H1 (cell line): ENCODE measurements around the gene TEK. TPM values are rescaled to one million over a fixed set of nuclear protein-coding genes. Genes with fewer than 3 reads are reported as not detected.

ENCODE experiments used
- CTCF ChIA-PET: fragments of 300-600 bp; sonication (Branson Sonifier 250); formaldehyde crosslinking; loops from one replicate; lab custom pipeline; 2021; ENCODE audit not compliant: partially characterized antibody; lab: Charles Lee
- POLR2A ChIA-PET: fragments of 300-600 bp; sonication (Branson Sonifier 250); formaldehyde crosslinking; loops from one replicate; lab custom pipeline; 2021; ENCODE audit warnings: inconsistent platforms; ENCODE audit not compliant: partially characterized antibody; lab: Charles Lee
- DNase-seq, 2 experiments: peaks; one replicate each; pipeline versions ENCODE4 v3.0.0 to v3.0.0-alpha.2; 2010 to 2022; ENCODE audit warnings: low spot score in 2 of 2, low read depth in 1 of 2, mixed read lengths in 1 of 2
- FAIRE-seq: peaks from 2 replicates; lab custom pipeline; 2011; peaks lifted over from hg19 to GRCh38; lab: Jason Lieb, UNC
- H2AFZ ChIP-seq: 2 replicates; pipeline ENCODE4 v1.8.1; 2012; ENCODE audit warnings: low read length, inconsistent platforms
- H2AK5ac ChIP-seq: 2 replicates; pipeline ENCODE4 v1.6.1; 2013; ENCODE audit warnings: low read depth, low read length
- H2BK120ac ChIP-seq: replicated peaks from 2 replicates; pipeline ENCODE3; 2013; ENCODE audit warnings: low read depth, low read length, inconsistent platforms
- H2BK12ac ChIP-seq: 2 replicates; pipeline ENCODE4 v1.6.1; 2013; ENCODE audit warnings: low read depth, low read length
- H2BK15ac ChIP-seq: 2 replicates; pipeline ENCODE4 v1.6.1; 2013; ENCODE audit warnings: low read length
- H2BK20ac ChIP-seq: 2 replicates; pipeline ENCODE4 v1.6.1; 2013; ENCODE audit warnings: low read length
- H2BK5ac ChIP-seq: 2 replicates; pipeline ENCODE4 v1.6.1; 2013; ENCODE audit warnings: low read depth, low read length
- H3K14ac ChIP-seq: 2 replicates; pipeline ENCODE4 v1.6.1; 2013; ENCODE audit warnings: inconsistent platforms; ENCODE audit not compliant: insufficient read length
- H3K18ac ChIP-seq: 2 replicates; pipeline ENCODE4 v1.6.1; 2013; ENCODE audit warnings: low read length; ENCODE audit errors: extremely low read depth
- H3K23ac ChIP-seq: 2 replicates; pipeline ENCODE4 v1.6.1; 2013; ENCODE audit warnings: inconsistent platforms; ENCODE audit not compliant: insufficient read length
- H3K23me2 ChIP-seq: 2 replicates; pipeline ENCODE4 v1.6.1; 2013; ENCODE audit warnings: low read depth, low read length
- H3K27ac ChIP-seq: 2 replicates; pipeline ENCODE4 v1.6.1; 2011; ENCODE audit warnings: low read depth, low read length, inconsistent platforms
- H3K27me3 ChIP-seq, 4 experiments: replicated peaks in 1 of 4; 1 replicate in 1 of 4; 2 replicates in 3 of 4; pipeline versions ENCODE4 v1.6.1 to v1.8.1; 2011 to 2013; ENCODE audit warnings: low read length in 3 of 4, mild to moderate bottlenecking in 3 of 4, inconsistent platforms in 2 of 4, mixed read lengths in 2 of 4, moderate library complexity in 1 of 4; ENCODE audit not compliant: control insufficient read depth in 3 of 4, insufficient read depth in 3 of 4; ENCODE audit errors: extremely low read depth in 1 of 4
- H3K36me3 ChIP-seq, 4 experiments: 2 replicates each; pipeline versions ENCODE4 v1.6.1 to v1.8.1; 2011 to 2013; ENCODE audit warnings: mild to moderate bottlenecking in 4 of 4, low read length in 3 of 4, moderate library complexity in 2 of 4, control low read depth in 1 of 4, inconsistent platforms in 1 of 4; ENCODE audit not compliant: insufficient read depth in 4 of 4, control insufficient read depth in 2 of 4
- H3K4ac ChIP-seq: replicated peaks from 2 replicates; pipeline ENCODE3; 2013; ENCODE audit warnings: low read length, low read depth, mixed read lengths, inconsistent platforms; ENCODE audit not compliant: insufficient read length
- H3K4me1 ChIP-seq, 4 experiments: replicated peaks in 1 of 4; 1 replicate in 1 of 4; 2 replicates in 3 of 4; pipeline versions ENCODE4 v1.6.1 to v1.8.1; 2011 to 2013; ENCODE audit warnings: low read length in 3 of 4, inconsistent platforms in 2 of 4, mixed read lengths in 1 of 4; ENCODE audit not compliant: insufficient read depth in 4 of 4, control insufficient read depth in 3 of 4
- H3K4me2 ChIP-seq, 2 experiments: 2 replicates each; pipeline versions ENCODE4 v1.6.1 to v1.8.1; 2011 to 2013; ENCODE audit warnings: low read depth in 2 of 2, low read length in 2 of 2, control low read depth in 1 of 2, inconsistent platforms in 1 of 2, mild to moderate bottlenecking in 1 of 2; ENCODE audit not compliant: insufficient read depth in 1 of 2
- H3K4me3 ChIP-seq, 4 experiments: fragments of 200-600, 300-600 bp in 1 of 4; sonication (generic), shearing (Covaris generic), sonication (Bioruptor Twin) in 1 of 4; 2 replicates each; pipeline versions ENCODE4 v1.5.1 to v1.8.1; 2011 to 2016; ENCODE audit warnings: low read length in 4 of 4, low read depth in 3 of 4, control low read depth in 2 of 4, inconsistent platforms in 2 of 4, mild to moderate bottlenecking in 2 of 4, mixed read lengths in 1 of 4, moderate library complexity in 1 of 4; ENCODE audit not compliant: insufficient read depth in 2 of 4; ENCODE audit errors: extremely low read depth in 1 of 4
- H3K56ac ChIP-seq: replicated peaks from 2 replicates; pipeline ENCODE3; 2013; ENCODE audit warnings: low read depth, mild to moderate bottlenecking, mixed read lengths, low read length, inconsistent platforms; ENCODE audit not compliant: insufficient read length
- H3K79me1 ChIP-seq: 2 replicates; pipeline ENCODE4 v1.6.1; 2013; ENCODE audit warnings: low read depth, low read length, control low read depth
- H3K79me2 ChIP-seq, 2 experiments: 2 replicates each; pipeline versions ENCODE4 v1.6.1 to v1.8.1; 2012 to 2013; ENCODE audit warnings: low read length in 2 of 2, mild to moderate bottlenecking in 2 of 2, inconsistent platforms in 1 of 2; ENCODE audit not compliant: insufficient read depth in 2 of 2, control insufficient read depth in 1 of 2
- H3K9ac ChIP-seq, 4 experiments: replicated peaks in 1 of 4; 1 replicate in 1 of 4; 2 replicates in 3 of 4; pipeline versions ENCODE4 v1.6.1 to v1.8.1; 2011 to 2013; ENCODE audit warnings: low read depth in 3 of 4, low read length in 3 of 4, control low read depth in 2 of 4, mild to moderate bottlenecking in 2 of 4, moderate library complexity in 2 of 4, inconsistent platforms in 1 of 4; ENCODE audit errors: extremely low read depth in 1 of 4
- H3K9me3 ChIP-seq, 2 experiments: 2 replicates each; pipeline versions ENCODE4 v1.6.1 to v1.8.1; 2012 to 2013; ENCODE audit warnings: mild to moderate bottlenecking in 2 of 2, moderate library complexity in 2 of 2, control low read depth in 1 of 2, inconsistent platforms in 1 of 2, low read depth in 1 of 2, low read length in 1 of 2, mixed read lengths in 1 of 2; ENCODE audit not compliant: insufficient read depth in 2 of 2
- H4K20me1 ChIP-seq, 2 experiments: replicated peaks in 1 of 2; 2 replicates each; pipeline versions ENCODE3 to v1.8.1; 2011 to 2013; ENCODE audit warnings: inconsistent platforms in 2 of 2, low read length in 2 of 2, mild to moderate bottlenecking in 1 of 2; ENCODE audit not compliant: insufficient read depth in 2 of 2, control insufficient read depth in 1 of 2
- H4K5ac ChIP-seq: 2 replicates; pipeline ENCODE4 v1.6.1; 2013; ENCODE audit warnings: low read length, low read depth, mixed read lengths, inconsistent platforms; ENCODE audit not compliant: insufficient read length
- H4K8ac ChIP-seq: 2 replicates; pipeline ENCODE4 v1.8.0; 2013; ENCODE audit warnings: mild to moderate bottlenecking, moderate library complexity, low read length, inconsistent platforms; ENCODE audit not compliant: insufficient read depth; ENCODE audit errors: extremely low read depth
- H4K91ac ChIP-seq: replicated peaks from 2 replicates; pipeline ENCODE3; 2013; ENCODE audit warnings: low read length, mixed read lengths, inconsistent platforms; ENCODE audit not compliant: insufficient read length
- CBX5 ChIP-seq: fragments of 300-800, 300-1000 bp; sonication (generic); IDR thresholded peaks from 2 replicates; pipeline ENCODE4 v1.7.1; 2016; ENCODE audit warnings: antibody characterized with exemption, low read length, low read depth
- CEBPB ChIP-seq: IDR thresholded peaks from 2 replicates; pipeline ENCODE4 v1.6.1; 2012; ENCODE audit warnings: low read depth, low read length
- RBBP5 ChIP-seq: IDR thresholded peaks from 2 replicates; pipeline ENCODE4 v1.7.1; 2012; ENCODE audit warnings: low read depth, mild to moderate bottlenecking, inconsistent platforms, low read length, moderate library complexity, borderline replicate concordance
- SUZ12 ChIP-seq: fragments of 200-600 bp; sonication (generic); IDR thresholded peaks from 2 replicates; pipeline ENCODE4 v1.6.1; 2012; ENCODE audit warnings: mild to moderate bottlenecking, inconsistent platforms, low read length, moderate library complexity, mixed read lengths
- WGBS, 2 experiments: shearing (Covaris generic) in 1 of 2; methylation state at CpG; one replicate each; pipeline versions ENCODE4 v1.1.6 to v1.1.7; 2013 to 2015; ENCODE audit warnings: low lambda C conversion rate in 2 of 2, mixed read lengths in 2 of 2, inconsistent platforms in 1 of 2, low coverage in 1 of 2, missing lambda C conversion rate in 1 of 2; ENCODE audit not compliant: insufficient replicate concordance in 2 of 2, insufficient coverage in 1 of 2, insufficient read length in 1 of 2; ENCODE audit errors: extremely low coverage in 1 of 2, missing lambda C conversion rate in 1 of 2; 5-methylcytosine and 5-hydroxymethylcytosine counted together
- polyA plus RNA-seq, 7 experiments: library from polyadenylated mRNA; depleted of rRNA in 3 of 7; stranded (reverse) in 5 of 7; unstranded in 2 of 7; fragments of >200 nt in 5 of 7; fragments of 200-250 nt in 2 of 7; gene quantifications; 1 replicate in 5 of 7; 2 replicates in 1 of 7; 4 replicates in 1 of 7; pipeline versions ENCODE4 v1.2.1 to v1.2.3, GENCODE V29; 2011 to 2013; ENCODE audit warnings: missing spikeins in 2 of 7, mixed read lengths in 2 of 7
- total RNA-seq: library from RNA; stranded (reverse); fragmentation: NEBNext Ultra II Directional; extraction: Animal tissue kit (Norgen Biotek cat#: 25700); gene quantifications from 2 replicates; pipeline ENCODE4 v1.2.1, GENCODE V29; 2021

The TEK gene
- total and polyA plus RNA-seq, 2 of the 8 experiments (the other 6 are each of a cell fraction or from before 2014, with no cell fraction given) = 11.0 to 35.8 TPM

DNA sequence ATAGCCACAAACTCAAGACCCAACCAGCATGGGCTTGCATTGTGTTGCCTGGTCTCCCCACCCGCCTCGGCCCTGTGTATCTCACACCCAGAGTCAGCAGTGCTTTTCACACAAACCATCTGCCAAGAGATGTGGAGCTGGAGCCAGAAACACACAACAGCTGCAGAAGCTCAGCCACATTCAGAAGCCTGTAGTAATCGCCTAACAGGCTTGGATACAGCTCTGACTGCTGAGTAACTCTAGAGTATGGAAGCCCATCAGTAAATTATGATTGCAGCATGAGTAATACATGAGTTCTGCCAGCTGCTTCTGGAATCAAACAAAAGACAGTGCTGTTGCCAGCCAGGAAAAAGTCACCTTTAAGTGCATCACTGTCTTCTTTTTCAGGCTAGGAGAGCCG lies 16.0 kb downstream of the TEK start:
- H4K91ac ChIP-seq = no peak overlapping the region
- H4K20me1 ChIP-seq = peaks cover 0 to under 1% of the 10 kb centered on the region in 2 experiments
- no peak overlapping the region for H2AK5ac ChIP-seq
- no peak overlapping the region for H3K4ac ChIP-seq
- H3K23ac ChIP-seq = no peak overlapping the region
- H3K27ac ChIP-seq = no peak overlapping the region
- H3K23me2 ChIP-seq = no peaks in the 10 kb centered on the region; the same call in 1 of the 2 replicates
- no peak overlapping the region for H4K5ac ChIP-seq
- H2AFZ ChIP-seq = no peak overlapping the region
- TF ChIP-seq CBX5 (no peak), RBBP5 (no peak), CEBPB (no peak), SUZ12 (no peak)
- no peak overlapping the region for H2BK15ac ChIP-seq
- 0 out of 2 replicates have a peak, but pooled peaks cover 2% of the 10 kb centered on the region for H3K79me1 ChIP-seq
- no peak overlapping the region for H4K8ac ChIP-seq
- FAIRE-seq = no peak
- ChIA-PET POLR2A (interaction anchor here (0.5 to 1.1 kb wide), 4 partner anchors 11 to 1347 kb away, joined by 3 to 5 read pairs (median 3); no protein-coding TSS in a partner anchor), CTCF (interaction anchor here (0.5 to 2.0 kb wide), 4 partner anchors 10 to 227 kb away, joined by 3 to 6 read pairs (median 4); no protein-coding TSS in a partner anchor)
- no peak overlapping the region for H2BK120ac ChIP-seq
- 83% methylated on average over 4 of the region's 4 CpGs; no CpG with 5 or more reads in 1 of the 2 experiments for WGBS, 2 experiments
- no peak overlapping the region for H2BK5ac ChIP-seq
- H2BK20ac ChIP-seq = no peak overlapping the region
- H3K4me2 ChIP-seq = no peak overlapping the region
- 0 out of 7 replicates have a peak, but pooled peaks cover 0 to 3% (median 0%) of the 10 kb centered on the region in 4 experiments for H3K4me1 ChIP-seq
- no peak overlapping the region for H2BK12ac ChIP-seq
- no peaks in the 10 kb centered on the region for H3K36me3 ChIP-seq
- no peak overlapping the region for H3K18ac ChIP-seq
- no peak for DNase-seq
- H3K4me3 ChIP-seq = no peak overlapping the region
- H3K14ac ChIP-seq = no peak overlapping the region
- H3K27me3 ChIP-seq = no peaks in the 10 kb centered on the region
- no peak overlapping the region for H3K9ac ChIP-seq
- H3K9me3 ChIP-seq = no peaks in the 10 kb centered on the region
- no peak overlapping the region for H3K56ac ChIP-seq
- H3K79me2 ChIP-seq = 0 out of 4 replicates have a peak, but pooled peaks cover 0 to 2% of the 10 kb centered on the region in 2 experiments
